ENCODE measurements around the gene DYNC1H1.

DNA sequence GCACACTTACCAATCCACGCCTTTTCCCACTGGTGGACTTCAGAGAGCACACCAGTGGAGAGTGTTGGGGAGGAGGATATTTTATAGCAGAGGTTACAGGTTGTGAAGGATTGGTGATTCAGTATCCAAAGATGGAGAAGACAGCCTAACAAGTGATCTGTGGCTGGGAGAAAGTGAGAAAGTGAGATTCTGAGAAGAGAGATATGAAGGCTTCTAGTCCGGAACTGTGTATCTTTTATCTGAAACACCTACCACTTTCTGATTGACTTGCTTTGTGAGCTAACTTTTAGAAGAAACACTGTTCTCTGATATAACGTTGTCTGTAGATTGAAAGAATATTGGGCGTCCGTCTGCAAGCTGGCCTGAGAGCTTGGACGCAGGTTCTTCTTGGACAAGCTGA lies 24.0 kb downstream of the DYNC1H1 start:
- TF ChIP-seq CTCF (IDR thresholded peaks at IDR 0.05) (no peak), EZH2phosphoT487 (IDR thresholded peaks at IDR 0.05) (no peak), EZH2 (IDR thresholded peaks at IDR 0.05) (no peak)
